Left forelimb (tissue), 1 donor: ENCODE data around the gene CSMD2.
"Not testable (repeated sequence)": the region's sequence is repeated elsewhere in the genome, so short reads cannot be mapped to it uniquely, and the experiment has no call there.

Experiments
- DNase-seq: peaks from one replicate; pipeline ENCODE4 v3.0.0-alpha.2; 2018; ENCODE audit warnings: low spot score

Gene CSMD2

DNA sequence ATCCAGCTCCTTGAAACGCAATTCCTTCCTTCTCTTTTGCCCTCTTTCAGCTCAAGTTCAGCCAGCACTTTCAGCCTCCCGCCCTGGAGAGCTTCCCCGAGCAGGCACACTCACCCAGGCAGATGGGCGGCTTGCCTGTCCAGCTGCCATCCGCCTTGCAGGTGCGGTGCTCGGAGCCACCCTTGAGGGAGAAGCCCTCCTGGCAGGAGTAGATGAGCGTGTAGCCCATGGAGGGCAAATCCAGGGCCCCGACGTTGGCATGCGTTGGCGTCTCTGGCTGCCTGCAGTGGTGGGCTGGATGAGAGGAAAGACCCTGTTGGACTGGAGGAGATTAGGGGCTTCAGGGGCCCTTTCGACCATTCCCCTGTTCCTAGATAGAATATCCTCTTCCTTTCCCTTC lies 632.1 kb downstream of the CSMD2 start:
- DNase-seq: no peak

DNA sequence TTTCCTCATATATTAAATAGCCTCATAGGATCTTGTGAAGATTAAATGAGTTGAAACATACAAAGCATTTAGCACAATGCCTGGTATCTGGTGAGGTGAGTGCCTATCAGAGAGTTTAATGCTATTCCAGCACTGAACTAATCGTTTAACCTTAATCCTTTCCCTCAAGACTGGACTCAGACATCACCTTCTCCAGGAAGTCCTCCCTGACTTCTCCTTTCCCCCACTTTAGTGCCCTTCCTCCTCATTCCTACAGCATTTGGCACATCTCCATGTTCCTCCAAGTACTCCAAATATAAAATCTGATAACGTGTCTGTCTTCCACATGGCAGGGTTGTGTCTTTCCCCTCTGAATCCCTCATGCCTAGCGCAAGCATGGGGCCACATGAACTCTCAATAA lies 632.8 kb downstream of the CSMD2 start:
- DNase-seq: no peak

DNA sequence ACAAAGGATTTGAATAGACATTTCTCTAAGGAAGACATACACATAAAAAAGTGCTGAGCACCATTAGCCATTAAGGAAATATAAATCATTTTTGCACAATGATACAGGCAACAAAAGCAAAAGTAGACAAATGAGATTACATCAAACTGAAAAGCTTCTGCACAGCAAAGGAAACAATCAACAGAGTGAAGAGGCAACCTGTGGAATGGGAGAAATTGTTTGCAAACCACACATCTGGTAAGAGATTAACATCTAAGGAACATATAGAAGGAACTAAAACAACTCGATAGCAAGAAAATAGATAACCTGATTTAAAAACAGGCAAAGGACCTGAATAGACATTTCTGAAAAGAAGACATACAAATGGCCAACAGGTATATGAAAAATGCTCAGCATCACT lies 635.1 kb downstream of the CSMD2 start:
- DNase-seq: no peak

DNA sequence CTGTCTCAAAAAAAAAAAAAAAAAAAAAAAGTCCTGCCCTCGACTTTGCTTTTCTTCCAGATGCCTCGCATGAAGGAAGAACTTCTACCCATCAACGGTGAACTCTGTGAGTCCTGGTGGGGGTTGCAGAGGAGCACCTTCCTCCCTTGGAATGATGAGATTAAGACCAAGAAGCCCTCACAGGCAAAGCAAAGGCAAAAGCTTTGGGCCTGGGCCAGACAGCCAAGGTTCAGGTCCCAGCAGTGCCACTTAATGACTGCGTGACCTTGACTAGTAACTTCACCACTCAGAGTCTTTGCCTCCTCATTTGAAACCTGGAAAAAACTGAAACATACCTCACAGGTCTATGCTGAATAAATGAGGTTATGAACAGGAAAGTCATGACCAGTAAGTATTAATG lies 637.1 kb downstream of the CSMD2 start:
- DNase-seq: no peak

DNA sequence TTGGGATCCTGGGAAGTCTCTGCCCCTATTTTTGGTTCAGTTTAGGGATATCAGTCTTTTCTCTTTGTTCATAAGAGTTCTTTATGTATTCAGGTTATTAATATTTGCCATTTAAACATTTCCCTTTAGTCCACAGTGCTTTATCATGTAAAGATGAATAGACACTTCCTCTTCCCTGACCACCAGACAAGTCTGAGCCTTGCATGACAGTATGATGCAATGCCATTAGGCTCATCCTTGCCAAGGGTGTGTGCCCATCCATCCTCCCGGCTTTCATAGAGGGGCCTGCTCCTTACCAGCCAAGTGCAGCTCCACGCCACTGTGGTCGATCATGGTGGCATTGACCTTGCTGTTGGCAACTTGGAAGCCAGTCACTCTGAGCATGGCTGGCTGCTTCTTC lies 640.4 kb downstream of the CSMD2 start:
- no peak for DNase-seq

DNA sequence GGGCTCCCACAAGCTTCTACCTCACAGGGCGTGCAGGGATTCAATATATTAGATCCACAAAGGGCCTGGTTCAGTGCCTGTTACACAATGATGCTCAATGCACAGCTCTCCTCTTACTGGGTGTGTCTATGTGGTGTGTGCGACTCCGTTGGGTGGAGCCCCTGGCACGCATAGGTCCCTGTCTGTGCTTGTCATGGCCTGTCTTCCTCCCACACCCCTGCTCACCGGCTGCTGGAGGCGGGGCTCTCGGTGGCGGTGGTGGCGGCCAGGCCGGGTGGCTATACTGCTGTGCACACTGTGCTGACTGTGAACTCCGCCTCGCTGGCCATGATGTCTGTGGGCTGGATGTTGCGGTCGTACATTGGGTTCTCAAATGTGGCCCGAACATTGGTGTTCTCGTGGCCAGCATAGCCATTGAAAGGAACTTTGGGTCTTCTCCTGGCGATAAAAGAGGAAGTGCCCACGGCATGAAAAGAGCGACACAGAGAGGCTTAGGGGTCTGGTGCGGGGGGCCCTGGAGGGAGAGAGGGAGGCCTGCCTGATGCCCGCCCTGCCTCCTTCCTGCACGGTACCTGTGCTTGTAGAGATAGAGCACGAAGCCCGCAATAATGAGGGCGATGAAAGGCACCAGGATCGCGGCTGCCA lies 645.7 kb downstream of the CSMD2 start:
- no peak for DNase-seq

DNA sequence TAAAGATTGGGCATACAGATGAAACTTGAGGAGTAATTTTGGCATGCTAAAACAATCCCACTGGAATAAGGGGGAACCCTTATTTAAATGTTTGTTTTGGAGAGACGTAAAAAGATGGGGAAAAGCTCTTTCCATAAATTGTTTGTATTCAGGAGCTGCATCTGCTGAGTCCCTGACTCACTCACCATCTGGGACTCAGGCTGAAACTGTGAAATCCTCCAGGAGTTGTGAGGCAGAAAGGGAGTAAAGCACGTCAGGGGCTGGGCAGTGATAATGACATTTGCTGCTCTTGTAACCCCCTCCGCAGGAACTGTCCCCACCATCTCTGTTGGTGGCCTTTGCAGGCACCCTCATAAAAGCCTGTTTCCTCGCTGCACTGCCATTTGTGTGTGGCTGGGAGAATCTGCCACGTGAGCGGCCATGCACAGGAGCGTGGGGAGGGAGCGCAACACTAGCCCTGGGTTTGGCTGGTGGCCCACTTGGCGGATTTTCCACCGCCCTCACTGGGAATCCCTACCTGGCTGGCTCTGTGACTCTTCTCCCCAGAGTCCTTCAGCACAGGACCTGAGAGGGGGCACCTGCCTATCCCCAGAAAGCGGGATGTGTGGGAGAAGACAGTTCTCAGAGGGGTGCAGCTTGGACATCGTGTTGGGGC lies 647.3 kb downstream of the CSMD2 start:
- no peak for DNase-seq

DNA sequence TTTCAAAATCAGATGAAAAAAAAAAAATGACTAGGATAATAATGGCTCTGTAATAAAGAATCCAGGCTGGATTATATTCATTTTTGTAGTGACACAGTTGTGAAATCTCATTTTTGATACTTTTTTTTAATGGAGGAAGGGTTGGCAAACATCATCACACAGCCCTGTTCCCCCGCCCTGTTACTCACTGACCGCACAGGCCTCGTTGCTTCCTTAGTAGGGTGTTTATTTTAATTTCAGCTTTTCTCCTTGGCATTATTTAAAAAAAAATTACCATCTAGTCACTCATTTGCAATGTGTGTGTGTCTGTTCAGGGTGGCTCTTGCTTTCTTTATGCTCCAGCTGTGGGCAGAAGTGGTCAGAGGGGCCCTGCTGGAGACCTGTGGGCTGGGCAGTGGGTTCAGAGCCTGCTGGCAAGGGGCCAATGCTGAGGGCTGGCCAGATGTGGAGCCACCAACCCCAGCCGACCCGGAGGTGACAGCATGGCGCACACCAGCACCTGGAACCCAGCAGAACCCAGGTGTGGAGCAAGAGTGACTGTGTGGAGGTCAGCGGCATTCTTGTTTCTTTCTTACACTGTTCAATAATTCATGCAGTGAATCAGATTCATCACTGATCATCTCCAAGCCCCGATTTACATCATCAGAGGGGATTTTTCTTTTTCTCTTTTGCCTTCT lies 648.0 kb downstream of the CSMD2 start:
- DNase-seq: no peak

DNA sequence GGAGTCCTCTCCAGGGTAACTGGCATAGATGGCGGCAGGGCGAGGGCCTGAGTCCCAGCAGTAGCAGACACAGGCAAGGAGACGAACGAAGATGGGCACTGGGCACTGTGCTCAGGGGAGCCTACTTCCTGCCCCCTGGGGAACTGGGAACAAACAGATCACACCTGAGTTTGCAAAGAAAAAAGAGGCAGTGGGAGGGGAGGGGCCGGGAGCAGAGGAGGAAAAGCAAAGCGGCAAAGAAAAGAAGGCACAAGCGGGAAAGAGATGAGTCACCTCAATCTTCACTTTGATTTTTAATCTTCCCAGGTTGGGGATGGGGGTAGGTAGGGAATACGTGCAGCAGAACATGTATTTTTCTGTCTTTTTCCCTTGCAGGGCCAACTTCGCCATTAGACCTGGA lies 648.6 kb downstream of the CSMD2 start:
- DNase-seq: no peak

DNA sequence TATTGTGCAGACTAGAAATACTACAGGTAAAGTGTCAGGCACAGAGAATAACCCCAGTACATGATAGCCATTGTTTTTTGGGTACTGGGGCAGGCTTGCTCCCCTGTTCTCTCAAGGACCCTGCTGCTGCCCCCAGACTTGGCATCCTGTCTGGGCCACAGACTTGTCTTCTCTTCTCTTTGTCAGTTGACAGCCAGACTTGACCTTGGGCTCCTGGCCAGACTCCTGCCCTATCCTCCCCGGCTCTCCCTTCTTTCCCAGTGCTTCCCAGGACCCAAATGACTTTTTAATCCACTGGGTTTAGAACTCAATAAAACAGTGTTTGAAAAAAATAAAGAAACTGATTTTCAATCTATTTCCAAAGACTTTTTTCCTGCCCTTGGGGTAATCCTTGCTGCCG lies 649.4 kb downstream of the CSMD2 start:
- DNase-seq: no peak

DNA sequence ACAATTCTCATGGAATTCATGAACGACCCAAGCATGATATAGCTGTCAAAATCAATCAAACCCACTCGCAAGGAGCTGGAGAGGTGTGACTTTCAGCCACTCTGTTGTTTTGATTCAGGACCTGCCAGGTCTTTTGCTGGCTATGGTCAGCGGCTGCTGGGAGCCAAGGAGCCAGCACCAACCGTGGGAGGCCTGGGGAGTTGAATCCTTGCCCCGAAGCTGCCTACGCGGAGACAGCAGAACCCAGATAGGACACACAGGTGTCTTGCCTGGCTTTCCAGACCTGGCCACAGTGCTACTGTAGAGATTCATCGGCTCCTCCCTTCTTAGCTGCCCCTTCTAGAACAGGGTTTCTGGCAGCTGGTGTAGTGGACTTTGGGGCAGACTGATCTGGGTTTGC lies 649.9 kb downstream of the CSMD2 start:
- no peak for DNase-seq

DNA sequence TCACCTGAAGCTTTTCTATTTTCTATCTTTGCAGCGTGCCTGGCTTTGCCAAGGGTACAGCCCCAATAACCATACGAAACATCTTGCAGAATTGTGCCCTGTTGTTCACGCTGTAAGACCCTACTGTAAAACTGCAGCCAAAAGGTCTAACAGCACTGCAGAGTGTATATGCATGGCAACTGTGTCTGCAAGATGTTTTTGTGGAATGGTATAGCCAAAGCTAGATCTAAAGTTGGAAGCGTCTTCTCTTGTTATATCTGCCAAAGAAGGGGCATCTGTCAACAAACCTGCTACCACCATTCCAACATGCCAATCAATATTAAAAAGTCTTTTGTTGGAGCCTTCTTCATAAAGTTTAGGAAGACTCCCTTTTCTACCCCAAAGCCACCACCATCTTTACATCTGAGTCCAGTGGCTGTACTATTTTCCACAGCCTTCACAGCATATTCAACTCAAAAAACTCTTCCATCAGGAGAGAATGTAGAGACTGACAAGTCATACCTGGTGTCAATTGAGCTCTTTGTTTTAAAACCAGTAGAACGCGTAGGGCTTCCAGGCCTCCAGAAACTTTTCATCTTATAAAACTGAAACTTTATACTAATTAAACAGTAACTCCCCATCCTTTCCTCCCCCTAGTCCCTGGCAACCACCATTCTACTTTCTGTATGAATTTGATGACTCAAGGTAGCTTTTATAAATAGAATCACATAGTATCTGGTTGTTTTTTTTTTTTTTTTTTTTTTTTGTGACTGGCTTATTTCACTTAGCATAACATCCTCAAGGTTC lies 652.6 kb downstream of the CSMD2 start:
- DNase-seq: no peak

DNA sequence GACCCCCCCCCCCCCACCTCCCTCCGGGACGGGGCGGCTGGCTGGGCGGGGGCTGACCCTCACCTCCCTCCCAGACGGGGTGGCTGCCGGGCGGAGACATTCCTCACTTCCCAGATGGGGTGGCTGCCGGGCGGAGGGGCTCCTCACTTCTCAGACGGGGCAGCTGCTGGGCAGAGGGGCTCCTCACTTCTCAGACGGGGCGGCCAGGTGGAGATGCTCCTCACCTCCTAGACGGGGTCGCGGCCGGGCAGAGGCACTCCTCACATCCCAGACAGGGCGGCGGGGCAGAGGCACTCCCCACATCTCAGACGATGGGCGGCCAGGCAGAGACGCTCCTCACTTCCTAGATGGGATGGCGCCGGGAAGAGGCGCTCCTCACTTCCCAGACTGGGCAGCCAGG lies 655.8 kb downstream of the CSMD2 start:
- not testable (repeated sequence) for DNase-seq

DNA sequence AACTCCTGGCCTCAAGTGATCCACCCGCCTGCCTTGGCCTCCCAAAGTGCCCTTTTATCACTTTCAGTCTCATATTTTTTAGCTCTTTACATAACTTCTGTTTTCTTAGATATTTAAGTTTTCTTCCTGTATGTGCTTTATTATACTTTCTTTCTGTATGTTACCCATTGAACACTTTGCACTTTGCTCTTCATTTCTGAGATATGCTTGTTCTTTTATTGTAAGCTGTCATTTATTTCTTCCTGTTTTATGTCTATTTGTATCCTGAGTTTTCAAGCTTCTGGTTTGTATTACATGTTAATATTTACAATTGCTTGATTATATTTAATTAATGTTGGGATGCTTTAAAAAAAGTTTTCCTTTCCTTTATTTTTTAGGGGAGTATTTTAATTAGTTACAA lies 656.9 kb downstream of the CSMD2 start:
- no peak for DNase-seq

DNA sequence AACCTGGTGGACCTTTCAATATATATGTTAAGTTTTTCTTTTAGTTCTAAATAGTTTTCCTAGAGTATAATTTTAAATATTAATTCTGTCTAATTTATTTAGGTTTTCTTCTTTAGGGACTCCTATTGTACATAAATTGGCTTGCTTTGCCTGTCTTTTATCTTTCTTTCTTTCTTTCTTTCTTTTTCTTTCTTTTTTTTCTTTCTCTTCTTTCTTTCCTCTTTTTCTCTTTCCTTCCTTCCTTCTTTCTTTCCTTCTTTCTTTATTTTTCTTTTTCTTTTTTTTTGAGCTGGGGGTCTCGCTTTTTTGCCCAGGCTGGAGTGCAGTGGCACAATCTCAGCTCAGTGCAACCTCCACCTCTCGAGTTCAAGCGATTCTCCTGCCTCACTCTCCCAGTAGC lies 657.4 kb downstream of the CSMD2 start:
- no peak for DNase-seq

DNA sequence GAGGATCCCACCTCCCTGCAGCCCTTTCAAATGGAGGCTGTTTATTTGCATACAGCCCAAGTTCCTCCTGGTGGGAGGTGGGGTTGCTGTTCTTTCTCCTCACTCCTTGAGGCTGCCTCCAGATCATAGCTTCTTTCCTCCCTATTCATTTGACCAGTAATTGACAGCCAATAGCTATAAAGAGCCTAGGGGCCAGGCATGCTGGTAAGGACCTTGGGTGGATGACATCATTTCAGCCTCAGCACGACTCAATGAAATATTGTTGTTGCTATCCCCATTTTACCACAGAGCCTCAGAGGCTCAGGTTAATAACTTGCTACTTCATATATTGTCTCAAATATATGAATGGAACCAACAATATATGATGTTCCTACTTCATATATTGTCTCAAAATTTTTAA lies 661.5 kb downstream of the CSMD2 start:
- no peak for DNase-seq

DNA sequence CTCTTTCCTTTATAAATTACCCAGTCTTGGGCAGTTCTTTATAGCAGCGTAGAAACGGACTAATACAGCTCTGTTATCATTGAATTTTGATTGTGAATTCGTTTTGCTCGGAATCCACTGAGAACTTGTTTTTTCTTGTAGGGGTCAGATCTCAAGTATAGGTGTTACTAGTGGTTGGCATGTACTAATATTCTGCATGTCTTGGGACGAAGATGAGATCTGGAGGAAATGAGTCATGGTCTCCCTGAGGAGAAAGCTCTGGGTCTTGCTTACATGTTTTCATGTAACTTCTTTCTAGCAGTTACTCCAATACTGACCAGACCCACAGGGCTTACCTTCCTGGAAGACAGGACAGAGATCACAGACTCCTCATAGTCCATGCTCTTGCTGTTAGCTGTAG lies 662.3 kb downstream of the CSMD2 start:
- DNase-seq: no peak

DNA sequence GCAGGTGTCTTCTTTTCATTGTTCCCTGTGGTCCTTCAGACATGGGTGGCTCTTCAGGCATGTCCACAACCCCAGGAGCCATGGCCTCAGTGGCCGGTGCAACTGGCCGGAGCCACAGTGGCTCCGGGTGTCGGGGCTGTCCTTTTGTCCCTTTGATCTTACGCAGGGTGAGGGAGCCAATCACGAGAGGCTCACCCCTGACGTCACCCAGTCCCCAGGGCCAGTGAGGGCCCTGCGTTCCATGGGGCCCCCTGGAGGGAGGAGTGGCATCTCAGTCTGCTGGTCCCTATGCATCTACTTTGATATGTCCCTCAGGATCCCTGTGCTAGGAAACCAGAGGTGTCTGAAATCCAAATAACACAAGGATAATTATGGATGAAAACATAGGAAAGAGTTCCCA lies 663.3 kb downstream of the CSMD2 start:
- DNase-seq: no peak

DNA sequence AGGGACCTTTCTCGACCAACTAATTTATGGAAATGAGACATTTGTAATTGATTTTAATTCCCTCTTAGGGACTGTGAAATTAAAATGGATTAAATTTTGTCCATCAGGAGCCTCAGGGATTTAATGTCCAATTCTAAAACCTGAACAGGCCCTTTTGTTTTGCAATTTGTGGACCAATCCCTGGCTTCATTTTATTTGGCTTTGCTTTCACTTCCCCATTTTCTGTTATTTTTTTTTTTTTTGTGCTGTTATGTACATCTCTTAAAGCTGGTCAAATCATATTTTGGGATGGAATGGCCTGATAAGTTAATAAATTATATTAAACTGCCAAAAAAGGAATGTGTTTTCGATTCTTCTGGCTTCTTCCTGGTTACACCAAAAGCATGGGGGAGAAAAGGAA lies 663.7 kb downstream of the CSMD2 start:
- no peak for DNase-seq

DNA sequence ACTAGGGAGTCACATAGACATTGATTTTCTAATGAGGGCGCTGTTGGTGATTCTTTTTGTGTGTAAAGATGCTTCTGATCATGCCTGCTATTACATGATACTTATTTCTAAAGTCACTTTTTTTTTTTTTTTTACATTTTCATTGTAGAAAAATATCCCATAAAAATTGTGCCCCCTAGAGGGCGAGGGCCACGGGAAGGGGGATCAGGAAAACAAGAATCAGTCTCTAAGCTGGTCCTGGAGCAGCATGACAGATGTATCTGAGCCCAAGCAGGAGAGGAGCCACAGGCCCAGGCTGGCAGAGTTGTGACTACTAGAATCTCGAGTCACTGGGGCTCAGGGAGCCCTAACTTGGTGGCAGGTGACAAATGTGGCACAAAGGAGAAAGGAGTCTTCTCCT lies 664.5 kb downstream of the CSMD2 start:
- no peak for DNase-seq

DNA sequence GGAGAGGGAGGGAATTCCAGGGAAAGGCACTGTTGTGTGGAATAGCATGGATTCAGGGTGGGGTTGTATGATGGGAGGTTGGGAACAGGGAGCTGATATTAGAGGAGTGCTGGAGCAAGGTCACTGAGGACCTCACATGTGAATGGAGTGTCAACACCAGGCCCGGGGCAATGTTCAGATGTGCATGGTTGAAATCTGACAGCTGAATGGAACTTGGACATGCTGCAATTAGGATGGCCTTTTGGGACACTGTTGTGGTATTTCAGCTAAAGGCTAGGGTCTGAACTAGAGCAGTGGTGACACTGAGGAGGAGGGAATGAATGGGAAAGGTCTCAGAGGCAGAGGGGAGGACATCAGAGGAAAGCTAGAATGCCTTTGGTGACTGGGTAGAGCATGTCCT lies 667.6 kb downstream of the CSMD2 start:
- no peak for DNase-seq

DNA sequence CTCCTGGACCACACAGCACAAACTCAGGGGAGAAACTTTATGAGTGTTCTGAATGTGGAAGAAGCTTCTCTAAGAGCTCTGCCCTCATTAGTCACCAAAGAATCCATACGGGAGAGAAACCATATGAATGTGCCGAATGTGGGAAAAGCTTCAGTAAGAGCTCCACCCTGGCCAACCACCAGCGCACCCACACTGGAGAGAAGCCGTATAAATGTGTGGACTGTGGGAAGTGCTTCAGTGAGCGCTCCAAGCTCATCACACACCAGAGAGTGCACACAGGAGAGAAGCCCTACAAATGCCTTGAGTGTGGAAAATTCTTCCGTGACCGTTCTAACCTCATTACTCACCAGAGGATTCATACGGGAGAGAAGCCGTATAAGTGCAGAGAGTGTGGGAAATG lies 670.1 kb downstream of the CSMD2 start:
- DNase-seq: no peak

DNA sequence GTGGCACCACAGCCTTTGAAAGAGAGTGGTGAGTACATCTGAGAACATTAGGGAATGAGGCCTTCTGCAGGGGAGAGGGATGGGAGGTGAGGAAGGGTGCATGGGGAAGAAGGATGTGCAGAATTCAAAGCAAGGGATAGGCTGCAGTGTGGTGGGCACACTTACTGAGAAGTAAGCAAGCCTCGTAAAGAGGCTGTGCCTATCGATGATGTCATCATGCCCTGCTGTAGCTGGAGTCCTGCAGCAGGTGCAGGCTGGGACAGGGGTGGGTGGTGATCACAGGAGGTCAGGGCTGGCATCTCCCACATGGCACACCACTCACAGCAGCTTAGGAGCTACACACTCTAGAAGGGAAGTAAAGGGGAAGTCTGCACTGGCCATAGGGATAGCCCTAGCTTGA lies 676.4 kb downstream of the CSMD2 start:
- no peak for DNase-seq
